CD4-positive, alpha-beta T cell treated with Interleukin-15 for 1 hour (primary cell): ENCODE results near the gene RABGEF1.

Source experiments
- DNase-seq: peaks from one replicate; pipeline ENCODE4 v3.0.0-alpha.2; 2020

The RABGEF1 gene

DNA sequence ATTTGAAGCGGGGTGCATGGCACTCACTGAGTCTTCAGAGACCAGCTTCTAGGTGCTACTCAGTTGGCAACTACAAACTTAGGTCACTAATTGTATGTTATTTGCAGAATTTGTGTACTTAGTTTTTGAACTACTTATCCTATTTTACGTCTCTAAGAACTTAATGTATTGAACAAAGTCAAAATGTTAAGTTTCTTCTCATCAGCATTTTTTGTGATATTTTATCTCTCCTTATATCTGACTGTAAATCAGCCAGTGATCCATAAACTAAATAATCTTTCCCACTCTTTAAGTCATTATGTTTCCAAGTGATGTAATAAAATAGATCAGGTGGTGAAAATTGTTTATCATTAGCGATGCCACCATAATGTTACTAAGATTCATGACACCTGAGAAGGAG is 120.2 kb downstream of the RABGEF1 start:
- no peak for DNase-seq
